Stimulated activated CD8-positive, alpha-beta memory T cell treated with anti-CD3 and anti-CD28 coated beads, Interleukin-15, amount 100 ng/mL, for 4 hours (primary cell): ENCODE measurements around the gene ACACB.

Source experiments
- DNase-seq, 2 donors: peaks; one replicate each; pipeline ENCODE4 v3.0.0-alpha.2; 2020; ENCODE audit warnings: low read depth in 2 of 2

The ACACB gene

DNA sequence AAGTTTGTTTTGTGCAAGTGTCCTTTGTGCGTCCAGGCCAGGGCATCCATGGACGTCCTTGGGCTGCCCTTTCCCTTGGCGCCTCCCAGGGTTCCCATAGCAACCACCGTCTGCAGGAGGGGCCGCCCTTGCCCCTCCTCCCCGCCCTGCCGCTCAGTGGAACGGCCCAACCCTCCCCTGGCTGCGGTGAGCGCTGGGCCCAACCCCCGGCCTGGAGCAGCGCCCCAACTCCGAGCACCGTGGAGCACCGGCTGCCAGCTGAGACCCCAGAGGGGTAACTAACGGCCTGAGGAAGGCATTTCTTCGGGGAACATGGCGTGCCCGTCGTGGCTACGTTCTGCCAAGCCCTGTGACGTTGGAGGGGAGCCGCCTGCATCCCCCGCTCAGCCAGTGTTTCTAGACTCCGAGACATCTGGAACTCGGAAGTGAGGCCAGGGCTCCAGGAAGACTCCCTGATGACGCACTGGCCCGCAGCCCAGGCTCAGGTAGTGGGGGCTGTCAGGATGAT is 5.3 kb upstream of the ACACB start:
- peak; percentile 10 to 17 for DNase-seq

DNA sequence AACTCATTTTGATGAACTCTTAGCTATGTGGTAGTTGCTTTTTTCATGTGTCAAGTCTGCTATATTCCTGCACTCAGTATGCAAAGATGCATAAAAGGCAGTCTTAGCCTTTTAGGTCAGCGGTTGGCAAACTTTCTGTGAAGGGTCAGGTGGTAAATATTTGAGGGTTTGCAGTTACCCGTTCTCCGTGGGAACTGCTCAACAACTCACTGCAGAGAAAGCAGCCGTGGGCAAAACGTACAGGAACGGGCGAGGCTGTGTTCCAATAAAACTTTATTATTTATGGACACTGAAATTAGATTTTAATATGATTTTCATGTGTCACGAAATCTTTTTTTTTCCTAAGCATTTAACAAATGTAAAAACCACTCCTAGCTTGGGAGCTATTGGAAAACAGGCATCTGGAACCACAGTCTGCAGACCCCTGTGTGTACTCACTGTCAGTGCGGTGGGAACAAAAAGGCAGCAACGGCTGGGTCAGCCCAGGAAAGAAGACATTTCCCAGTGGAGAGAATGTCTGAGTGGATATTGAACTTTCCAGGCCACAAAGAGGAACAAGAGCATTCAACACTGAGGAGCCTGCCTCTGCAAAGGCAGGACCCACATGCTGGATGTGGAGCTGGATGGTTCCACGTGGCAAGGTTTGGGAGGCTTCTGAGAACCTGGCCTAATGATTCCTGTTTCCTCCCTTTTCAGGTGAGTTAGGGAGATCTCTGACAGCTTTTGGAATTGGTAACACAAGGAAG is 3.5 kb upstream of the ACACB start:
- no peak for DNase-seq

DNA sequence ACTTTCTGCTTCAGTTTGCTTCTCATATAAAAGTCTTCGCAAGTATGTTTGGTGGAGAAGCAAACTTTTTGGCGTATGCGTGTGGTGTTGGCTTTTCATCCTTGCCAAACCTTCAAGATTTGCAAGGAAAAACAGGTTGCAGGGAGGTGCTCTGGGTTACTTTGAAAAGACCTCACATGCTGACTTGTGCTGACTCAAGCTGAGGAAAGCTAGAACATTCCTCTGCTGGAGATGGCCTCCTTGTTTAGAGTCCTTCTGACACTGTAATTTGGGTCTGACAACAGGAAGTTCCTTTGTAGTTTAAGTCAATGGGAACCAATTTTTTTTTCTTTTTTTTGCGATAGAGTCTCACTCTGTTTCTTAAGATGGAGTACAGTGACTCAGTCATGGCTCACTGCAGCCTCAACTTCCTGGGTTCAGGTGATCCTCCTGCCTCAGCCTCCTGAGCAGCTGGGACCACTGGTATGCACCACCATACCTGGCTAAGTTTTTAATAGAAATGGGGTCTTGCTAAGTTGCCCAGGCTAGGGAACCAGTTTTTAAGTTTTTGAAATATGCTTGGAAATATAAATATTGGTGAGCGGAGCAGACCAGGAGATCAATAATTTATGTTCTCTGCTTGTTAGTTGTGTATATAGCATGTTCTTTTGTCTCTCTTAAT is 2.6 kb upstream of the ACACB start:
- no peak for DNase-seq

DNA sequence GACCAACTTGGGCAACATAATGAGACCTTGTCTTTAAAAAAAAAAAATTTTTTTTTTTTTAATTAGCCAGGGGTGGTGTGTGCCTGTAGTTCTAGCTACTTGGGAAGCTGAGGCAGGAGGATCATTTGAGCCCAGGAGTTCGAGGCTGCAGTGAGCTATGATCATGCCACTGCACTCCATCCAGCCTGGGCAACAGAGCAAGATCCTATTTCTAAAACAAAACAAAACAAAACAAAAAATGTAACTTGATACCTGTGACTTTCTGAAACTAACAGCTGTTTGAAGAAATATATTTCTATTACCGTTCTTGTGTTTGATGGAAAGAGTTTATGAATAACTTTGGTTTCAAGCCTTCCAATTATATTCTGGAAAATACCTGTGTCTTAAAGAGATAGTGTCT is 1.7 kb upstream of the ACACB start:
- DNase-seq: no peak

DNA sequence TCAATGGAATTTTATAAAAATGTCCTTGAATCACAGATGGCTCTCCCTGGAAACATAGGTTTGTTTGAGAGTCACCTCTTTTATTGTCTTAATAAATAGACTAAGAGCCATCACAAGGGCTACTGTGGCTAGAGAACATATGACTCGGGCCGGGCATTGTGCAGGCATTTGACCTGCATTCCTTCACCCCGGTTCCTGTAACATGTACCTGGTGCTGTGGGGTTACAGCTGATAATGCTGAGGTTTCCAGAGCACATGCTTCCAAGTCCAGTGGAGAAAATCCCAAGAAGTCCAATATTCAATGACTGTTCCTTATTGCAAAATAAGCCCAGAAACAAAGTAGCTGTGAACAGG is 1.0 kb upstream of the ACACB start:
- no peak for DNase-seq

DNA sequence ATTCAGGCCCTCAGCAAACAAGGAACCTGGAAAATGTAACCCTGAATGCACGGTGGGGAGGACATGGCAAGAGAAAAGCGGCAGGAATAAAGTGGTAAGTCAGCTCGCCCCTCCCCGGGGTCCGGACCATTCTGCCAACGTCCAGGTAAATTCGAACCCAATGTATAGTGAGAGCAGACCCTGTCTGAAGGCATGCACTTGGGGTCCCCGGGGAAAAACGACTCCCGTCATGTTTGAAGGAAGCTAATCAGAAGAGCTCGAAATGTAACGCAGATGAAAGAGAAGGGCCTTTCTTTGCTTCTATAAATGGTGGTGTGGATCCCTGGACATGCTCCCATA is 193 bp downstream of the ACACB start:
- no peak for DNase-seq

DNA sequence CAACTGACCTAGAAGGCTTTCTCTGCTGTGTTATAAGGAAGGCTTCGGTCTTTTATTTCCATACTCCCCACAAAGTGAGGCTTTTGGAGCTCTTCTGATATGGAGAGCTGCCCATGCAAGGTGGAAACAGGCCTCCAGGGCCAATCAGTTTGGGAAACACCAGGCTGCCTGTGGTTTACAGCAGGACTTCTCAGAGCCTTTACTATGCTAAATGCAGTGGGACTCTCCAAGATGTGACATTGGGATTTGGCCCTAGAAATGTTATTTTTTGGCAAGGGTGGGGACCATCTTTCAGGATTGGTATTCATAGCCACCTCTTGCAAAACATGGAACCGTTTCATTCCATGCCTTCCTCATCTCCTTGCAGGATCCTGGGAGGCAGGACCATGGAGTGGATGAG is 3.7 kb downstream of the ACACB start:
- no peak for DNase-seq

DNA sequence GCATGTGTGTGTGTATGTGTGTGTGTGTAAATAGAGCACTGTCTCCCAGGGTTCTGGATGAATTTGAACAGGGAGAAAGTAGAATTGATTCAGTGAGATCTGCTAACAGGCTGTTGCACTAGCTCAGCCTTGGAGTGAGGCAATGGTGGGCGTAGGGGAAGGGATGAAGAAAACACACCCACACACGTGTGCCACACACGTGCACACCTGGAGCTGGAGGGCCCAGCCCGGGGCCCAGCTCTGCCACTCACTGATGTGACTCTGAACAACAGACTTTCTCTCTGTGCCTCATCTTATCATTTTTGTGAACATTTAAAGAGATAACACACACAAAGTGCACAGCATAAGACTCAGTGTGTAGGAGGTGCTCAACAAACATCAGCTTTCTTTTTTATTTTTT is 4.2 kb downstream of the ACACB start:
- DNase-seq: no peak

DNA sequence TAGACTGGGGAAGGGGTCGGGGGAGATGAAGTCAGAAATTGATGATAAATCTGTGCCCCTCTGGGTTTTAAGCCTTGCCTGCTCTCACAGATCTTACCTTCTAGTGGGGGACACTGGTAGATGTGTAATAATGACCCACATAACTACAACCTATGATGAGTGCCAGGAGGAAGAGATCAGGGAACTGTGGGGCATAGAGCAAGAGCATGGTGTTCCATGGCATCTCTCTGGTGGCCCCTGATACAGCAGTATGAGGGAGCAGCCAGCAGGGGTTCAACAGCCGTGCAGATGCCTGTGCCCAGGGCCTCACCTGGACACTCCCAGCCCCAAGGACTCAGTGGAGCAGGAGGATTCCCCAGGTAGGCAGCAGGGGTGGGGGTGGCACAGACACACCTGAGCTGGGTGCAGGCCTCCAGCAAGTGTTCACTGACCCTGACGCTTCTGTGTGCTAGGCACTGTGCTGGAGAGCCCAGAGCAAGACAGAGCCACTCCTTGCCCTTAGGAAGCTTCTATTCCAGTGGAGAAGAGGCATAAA is 5.0 kb downstream of the ACACB start:
- no peak for DNase-seq

DNA sequence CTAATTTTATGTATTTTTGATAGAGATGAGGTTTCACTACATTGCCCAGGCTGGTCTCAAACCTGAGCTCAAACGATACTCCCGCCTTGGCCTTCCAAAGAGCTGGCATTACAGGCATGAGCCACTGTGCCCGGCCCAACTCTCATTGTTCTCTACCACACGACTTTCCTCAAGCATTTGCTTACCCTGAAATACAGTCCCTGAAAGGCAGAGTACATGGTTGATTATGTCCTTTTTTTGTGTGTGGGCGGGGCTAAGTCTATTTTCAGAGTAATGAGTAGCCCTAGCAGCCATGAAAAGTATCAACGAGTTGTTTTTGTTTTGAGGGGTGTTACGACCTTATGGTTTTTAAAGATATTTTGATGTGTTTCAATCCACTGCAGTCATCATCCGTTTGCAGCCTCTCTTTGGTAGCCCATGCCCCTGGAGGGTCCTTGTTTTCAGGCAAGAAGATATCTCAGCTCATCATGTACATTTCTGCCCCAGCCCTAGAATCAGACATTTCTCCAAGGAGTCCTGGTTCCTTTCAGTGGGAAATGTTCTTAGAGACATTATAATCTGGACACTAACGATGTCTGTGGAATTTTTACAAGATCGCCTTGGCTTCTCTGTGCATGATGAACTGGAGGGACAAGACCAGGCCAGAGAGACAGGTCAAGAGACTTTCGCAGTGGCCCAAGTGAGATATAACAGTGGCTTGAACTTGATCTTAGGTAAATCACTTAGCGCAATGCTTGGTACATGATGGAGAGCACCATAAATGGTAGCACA is 8.7 kb downstream of the ACACB start:
- DNase-seq: no peak

DNA sequence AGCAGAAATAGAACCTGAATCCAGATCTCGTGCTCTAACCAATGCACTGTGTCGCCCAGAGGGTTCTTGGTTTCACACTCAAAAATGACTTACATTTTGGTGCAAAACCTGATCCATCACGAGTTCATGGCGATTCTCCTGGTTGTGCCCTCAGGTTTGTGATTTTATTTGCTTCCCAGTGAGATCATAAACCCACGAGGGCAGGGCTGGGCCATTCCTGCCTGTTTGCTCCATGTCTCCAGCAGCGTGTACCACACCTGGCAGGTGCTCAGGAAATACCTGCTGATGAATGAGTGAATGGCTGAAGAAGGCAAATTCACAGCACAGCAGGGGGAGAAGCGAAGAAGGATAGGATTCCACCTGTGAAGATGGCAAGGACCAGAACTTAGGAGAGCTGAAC is 9.4 kb downstream of the ACACB start:
- no peak for DNase-seq

DNA sequence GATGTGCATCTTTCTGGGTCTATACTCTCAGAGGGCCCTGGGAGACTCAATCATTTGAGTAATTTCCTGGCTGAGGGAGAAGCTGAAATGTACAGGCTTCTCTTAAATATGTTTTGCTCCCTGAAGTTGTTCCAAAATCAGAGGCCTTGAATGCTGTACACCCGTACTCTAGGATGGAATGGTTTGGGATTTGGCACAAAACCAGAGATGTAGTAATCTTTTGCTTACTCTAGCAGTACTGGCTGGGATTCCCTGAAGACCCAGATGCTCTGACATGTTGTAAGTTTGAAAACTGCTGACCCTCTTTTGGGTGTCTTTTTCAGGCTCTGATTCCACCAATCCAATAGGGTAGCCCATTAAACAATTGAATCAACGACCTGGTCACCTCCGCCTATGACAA is 10.4 kb downstream of the ACACB start:
- DNase-seq: no peak

DNA sequence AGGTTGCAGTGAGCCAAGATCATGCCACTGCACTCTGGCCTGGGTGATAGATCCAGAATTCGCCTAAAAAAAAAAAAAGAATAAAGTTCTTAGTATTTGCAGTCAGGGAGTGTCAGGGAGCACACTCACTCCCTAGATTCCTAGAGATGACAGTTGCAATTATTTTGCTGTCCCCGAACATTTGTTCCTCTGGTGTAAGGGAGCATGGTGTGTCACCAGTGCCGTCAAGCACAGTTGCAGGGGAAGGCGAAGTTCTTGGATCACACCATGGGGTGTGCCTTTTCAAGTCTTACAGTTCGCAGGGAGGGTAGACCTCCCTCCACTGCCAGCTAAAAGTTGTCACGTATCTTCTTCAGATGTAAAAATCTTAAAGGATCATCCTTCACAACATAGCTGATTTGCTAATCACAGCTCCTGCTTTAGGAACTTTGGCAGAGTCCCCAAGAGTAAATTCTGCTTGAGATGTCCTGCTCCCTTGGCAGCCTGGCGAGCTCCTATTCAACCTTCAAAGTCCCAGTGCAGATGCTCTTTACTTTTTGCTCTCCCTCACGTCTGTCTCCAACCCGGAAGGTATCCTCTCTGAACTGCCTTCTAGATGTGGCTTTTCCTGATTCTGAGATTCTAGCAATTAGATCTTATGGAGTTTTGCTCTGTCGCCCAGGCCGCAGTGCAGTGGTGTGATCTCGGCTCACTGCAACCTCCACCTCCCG is 11.3 kb downstream of the ACACB start:
- DNase-seq: no peak

DNA sequence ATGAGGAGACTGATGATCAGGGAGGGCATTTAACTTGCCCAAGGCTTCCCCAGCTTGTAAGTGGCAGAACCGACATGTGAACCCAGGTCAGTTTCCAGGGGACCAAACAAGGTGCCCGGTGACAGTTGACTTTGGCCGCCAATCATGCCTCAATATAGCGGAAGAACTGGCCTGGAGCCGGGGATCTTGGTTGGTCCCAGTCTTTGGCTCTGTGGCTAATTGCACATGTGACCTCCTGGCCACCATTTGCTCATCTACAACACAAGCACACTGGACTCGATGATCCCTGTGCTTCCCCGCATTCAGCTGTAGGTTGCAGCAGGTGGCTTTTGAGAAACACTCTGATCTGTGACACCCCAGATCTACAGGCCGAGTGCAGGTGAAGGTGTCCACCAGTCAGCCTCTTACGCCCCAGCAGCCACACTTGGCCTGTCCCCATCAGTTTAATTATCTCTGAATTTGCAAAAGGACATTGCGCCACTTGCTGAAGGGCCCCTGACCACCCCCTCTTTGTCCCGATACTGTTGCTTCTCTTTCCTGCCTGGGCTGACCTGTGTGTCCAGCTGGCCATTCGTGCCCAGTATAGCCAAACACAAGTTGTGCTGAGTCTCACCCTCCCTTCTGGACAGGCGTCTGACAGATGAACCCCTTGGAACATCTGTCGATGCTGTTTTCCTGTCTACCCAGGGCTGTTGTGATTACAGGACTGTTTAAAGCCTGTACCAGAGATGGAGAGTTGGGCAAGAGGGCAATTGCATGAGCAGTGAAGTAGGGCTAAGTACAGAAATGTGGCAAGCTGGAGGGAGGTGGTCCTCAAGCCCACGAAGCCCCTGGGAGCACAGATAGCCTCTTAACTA is 14.1 kb downstream of the ACACB start:
- no peak for DNase-seq

DNA sequence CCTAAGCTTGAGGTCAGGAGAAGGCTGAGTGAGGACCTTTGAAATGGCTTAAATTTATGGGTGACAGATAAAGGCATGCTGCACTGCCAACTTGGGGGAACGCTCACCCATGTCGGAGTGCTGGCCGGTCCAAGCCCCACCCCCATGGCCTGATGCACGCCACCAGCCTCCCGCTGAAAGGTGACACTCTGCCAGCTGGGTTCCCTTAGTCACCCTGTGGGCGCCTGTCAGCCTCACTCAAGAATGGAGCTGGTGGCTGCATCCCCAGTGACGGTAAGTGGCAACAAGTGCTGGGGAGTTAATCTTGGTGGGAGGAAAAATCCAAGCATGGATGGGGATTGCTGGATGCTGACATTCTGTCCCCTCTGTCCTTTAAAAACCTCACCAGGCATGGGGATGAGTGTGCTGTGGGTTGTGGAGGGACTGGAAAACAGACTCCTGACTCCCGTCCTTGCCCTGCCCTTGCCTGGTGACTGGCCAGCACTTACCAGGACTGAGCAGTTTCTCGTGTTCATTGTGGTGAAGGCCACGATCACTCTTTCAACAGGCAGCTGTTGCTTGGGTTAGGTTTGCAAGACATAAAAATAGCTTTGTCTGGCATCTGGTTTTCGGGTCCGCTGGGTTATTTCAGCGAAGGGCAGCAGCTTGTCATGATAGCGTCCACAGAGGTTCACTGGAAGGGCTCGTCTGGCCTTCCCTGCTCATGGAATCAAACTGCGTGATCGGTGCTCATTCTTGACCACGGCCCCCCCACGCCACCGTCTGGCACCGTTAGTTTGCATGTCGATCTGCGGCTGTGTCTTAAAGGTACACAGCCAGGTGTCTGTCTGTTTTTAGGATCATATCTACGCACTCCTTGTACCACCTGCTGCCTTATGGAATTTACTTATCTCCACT is 15.0 kb downstream of the ACACB start:
- no peak for DNase-seq

DNA sequence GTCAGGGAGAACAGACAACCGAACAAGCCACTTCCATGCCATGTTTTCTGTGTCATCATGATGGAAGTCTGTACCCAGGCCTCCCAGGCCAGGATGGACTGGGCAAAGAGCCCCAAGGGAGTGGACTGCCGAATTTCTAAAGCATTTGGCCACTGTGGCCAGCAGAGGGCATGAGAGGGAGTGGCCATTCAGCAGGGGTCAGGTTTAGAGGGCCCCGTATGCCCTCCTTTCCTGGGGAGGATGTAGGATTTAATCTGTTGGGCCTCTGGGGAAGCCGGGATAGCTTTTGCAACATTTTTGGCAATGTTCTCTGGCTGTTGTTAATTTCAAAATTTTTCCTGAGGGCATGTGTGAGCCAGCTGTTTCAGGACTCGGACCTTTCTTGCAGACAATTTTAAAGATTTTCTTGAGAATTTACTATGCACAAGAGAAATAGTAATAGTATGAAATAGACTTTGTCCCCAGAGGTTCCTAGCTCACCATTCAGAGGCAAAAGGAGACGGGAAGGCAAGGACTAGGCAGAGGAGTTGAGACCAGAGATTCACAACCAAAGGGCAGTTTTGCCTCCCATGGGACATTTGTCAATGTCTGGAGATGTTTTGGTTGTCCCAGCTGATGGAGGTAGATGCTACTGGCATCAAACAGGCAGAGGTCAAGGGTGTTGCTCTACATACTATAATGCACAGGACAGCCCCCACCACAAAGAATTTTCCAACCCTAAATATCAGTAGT is 18.0 kb downstream of the ACACB start:
- DNase-seq: no peak

DNA sequence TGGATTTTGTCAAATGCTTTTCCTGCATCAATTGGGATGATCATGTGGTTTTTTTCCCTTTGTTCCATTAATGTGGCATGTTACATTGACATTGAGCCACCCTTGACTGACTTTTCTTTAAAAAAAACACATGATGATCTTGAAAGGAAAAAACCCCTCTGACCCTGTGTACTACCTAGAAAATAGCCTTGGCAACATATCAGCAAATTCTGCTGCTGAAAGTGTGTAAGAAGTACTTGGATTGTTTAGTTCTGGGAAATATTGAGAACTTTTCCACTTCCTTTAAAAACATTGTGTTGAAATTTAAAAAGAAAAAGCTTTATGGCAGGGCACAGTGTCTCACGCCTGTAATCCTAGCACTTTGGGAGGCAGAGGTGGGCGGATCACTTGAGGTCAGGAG is 20.7 kb downstream of the ACACB start:
- no peak for DNase-seq

DNA sequence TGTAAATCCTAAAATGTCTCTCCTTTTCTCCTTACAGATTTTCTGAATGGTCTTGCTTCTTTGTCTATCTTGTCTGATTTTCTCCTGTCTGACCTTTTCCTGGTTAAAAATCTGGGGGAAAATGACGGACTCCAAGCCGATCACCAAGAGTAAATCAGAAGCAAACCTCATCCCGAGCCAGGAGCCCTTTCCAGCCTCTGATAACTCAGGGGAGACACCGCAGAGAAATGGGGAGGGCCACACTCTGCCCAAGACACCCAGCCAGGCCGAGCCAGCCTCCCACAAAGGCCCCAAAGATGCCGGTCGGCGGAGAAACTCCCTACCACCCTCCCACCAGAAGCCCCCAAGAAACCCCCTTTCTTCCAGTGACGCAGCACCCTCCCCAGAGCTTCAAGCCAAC is 23.0 kb downstream of the ACACB start:
- no peak for DNase-seq

DNA sequence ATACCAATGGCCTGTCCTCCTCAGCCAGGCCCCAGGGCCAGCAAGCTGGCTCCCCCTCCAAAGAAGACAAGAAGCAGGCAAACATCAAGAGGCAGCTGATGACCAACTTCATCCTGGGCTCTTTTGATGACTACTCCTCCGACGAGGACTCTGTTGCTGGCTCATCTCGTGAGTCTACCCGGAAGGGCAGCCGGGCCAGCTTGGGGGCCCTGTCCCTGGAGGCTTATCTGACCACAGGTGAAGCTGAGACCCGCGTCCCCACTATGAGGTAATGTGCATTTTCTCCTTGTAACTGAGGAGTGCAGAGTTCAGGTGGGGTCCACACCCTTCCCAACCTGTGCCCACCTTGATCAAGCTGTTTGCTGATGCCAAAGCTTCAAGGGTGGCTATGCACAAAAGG is 23.4 kb downstream of the ACACB start:
- no peak for DNase-seq
